GM12864 (cell line): Measurements from ENCODE around the gene CTNNA3.

ENCODE experiments used
- DNase-seq: peaks from one replicate; pipeline ENCODE4 v3.0.0-alpha.2; 2011; ENCODE audit warnings: low read depth
- H3K4me3 ChIP-seq: 2 replicates; pipeline ENCODE4 v1.5.1; 2011; ENCODE audit warnings: mild to moderate bottlenecking, low read depth, low read length, control low read depth
- TF ChIP-seq, protein P1 (sequence below): IDR thresholded peaks from 2 replicates; pipeline ENCODE4 v1.5.1; 2011; ENCODE audit warnings: low read depth, mild to moderate bottlenecking, moderate library complexity, low read length, control low read depth, inconsistent platforms; ENCODE audit errors: missing control alignments

Gene CTNNA3

DNA sequence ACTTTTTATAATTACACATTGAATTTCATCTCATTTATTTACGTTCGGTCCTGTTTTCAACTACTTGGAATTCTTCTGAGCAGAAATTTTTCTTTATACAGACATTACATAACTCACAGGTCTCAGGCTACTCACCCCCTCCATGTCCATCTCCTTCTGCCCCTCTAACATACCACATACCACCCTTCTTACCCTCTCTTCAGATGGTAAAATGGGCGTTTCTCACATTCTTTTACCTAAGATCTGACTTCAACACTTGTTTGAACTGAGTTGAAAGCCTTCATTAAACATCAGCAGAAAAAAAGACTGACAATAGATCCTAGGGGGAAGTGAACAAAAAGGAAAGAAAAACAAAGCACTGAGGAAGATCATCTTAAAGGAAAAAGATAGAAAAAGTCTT lies 309.7 kb downstream of the CTNNA3 start:
- no peak overlapping the region for H3K4me3 ChIP-seq
- no peak for DNase-seq
- TF ChIP-seq, protein P1, sequence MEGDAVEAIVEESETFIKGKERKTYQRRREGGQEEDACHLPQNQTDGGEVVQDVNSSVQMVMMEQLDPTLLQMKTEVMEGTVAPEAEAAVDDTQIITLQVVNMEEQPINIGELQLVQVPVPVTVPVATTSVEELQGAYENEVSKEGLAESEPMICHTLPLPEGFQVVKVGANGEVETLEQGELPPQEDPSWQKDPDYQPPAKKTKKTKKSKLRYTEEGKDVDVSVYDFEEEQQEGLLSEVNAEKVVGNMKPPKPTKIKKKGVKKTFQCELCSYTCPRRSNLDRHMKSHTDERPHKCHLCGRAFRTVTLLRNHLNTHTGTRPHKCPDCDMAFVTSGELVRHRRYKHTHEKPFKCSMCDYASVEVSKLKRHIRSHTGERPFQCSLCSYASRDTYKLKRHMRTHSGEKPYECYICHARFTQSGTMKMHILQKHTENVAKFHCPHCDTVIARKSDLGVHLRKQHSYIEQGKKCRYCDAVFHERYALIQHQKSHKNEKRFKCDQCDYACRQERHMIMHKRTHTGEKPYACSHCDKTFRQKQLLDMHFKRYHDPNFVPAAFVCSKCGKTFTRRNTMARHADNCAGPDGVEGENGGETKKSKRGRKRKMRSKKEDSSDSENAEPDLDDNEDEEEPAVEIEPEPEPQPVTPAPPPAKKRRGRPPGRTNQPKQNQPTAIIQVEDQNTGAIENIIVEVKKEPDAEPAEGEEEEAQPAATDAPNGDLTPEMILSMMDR = no peak

DNA sequence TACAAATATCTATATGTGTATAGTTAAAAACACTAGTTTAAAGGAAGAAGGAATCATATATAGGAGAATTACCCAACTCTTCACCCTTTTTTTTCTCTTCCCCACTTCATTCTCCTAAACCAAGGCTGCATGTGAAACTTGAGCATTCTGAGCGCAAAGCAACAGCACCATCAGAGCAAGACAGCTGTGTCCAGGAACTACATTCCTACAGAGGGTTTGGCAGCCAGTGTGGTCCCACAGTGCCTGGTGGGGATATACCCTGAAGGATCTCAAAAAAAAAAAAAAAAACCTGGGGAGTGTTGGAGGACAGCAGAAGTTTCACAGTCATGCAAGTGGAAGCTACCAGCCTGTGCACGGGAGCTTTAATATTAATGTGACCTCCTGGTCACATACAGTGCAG lies 310.4 kb downstream of the CTNNA3 start:
- TF ChIP-seq, protein P1 = no peak
- DNase-seq = no peak
- H3K4me3 ChIP-seq = no peak overlapping the region

DNA sequence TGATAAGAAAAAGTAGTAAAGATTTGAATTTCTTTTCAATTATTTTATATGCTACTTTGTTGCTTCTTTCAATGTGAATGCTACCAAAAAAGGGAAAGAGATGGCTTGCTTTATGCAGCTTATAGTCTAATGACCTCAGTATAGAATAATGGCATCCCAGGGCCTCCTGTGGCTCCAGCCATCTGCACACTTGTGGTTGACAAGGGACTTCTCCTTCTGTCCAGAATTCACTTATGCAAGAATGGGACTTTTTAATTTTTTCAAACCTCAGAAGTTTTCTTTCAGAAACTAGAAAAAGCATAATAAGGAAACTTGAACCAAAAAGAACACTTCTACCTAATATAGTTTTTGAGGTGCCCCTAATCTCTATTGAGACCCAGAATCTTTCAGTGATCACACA lies 310.9 kb downstream of the CTNNA3 start:
- no peak for DNase-seq
- H3K4me3 ChIP-seq = no peak overlapping the region
- TF ChIP-seq, protein P1 = no peak

DNA sequence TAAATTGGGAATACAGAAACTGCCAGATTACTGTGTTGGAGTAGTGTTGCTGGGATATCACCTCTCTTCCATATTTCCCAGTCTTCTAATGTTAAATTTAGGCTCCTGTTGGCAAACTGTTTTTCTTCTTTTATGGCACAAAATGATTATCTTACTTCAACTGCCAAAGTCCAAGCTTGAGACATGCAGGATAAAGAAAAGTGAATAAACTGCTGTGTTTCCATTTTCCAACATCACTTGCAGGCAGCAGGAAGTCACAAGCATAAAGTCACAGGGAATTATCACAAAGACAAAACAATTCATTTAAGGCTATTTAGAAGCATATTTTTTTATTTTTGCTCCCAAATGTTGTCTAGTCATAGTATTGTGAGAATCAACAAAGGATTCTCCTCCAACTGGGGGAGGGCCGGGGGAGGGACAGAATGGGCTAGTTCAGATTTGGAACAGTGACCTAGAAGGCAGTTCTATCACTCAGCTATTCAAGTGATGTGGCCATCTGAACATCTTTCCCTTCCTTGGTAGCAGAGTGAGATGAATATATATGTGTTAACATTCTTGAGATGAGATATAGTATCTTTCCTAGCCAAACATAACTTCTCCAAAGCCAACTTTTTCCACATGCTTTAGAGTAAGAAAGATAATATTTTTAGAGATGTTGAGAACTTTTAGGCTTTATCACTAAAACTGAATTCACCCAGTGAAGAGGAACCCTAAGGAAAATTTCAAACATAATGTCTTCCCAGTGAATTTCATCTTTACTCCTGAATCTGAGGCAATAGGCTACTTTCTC lies 364.7 kb downstream of the CTNNA3 start:
- H3K4me3 ChIP-seq = no peak overlapping the region
- no peak for DNase-seq
- TF ChIP-seq, protein P1 = no peak

DNA sequence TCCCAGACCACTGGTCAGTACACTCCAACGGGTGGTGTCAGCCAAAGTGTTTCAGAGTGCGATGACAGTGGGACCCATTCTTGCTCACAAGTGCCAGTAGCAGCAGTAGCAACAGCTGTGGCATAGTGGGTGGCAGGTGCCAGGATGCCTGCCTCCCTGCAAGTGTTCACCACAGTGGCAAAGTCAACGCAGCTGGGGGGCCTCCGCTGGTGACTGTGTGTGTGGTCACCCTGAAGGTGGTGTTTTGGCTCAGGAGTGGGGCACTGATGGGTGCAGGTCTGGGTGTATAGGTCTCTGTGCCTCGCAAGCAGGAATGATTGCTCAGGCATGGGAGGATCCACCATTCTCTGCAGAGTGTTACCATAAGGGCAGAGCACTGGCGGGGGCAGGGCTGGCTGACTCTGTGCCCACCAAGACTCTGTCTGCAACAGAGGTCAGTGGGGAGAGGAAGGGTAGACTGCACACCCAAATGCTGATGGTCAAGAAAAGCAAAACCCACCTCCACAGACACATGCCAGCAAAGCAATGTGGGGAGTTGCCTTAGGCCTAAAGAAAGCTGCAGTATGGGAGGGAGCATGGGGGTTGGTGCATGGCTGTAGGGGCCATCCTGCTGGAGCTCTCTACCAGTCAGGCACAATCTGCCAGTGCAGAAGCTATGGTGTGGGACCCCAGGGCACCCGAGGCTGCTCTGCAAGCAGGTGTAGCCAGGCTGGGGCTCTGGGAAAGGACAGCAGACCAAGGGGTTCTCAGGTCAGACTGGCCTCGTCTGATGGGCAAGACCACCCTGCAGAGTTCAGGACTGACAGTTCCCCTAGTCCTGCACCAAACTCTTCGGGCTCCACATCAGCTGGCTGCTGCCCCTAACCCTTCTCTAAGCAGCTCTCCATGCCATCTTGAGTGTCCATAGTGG lies 368.1 kb downstream of the CTNNA3 start:
- no peak for DNase-seq
- H3K4me3 ChIP-seq = no peak overlapping the region
- TF ChIP-seq, protein P1 = no peak

DNA sequence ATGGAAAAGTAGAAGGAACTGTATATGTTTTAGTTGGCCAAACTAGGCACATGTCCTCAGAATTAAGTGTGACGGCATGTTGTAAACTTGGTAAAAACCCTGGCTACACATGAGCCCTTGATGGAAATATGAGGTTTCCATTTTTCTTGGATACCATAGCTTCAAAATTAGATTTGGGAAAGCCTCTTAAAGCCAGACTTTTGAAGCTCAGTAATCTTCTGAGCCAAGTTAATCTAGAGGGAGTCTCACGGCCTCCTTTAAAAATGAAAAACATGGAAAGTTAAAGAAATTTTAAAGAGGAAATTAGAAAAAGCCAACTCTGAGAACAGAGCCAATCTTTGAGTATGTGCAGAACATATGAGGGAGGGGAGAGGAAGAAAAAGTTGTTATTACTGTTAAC lies 376.0 kb downstream of the CTNNA3 start:
- no peak for DNase-seq
- TF ChIP-seq, protein P1 = no peak
- no peak overlapping the region for H3K4me3 ChIP-seq

DNA sequence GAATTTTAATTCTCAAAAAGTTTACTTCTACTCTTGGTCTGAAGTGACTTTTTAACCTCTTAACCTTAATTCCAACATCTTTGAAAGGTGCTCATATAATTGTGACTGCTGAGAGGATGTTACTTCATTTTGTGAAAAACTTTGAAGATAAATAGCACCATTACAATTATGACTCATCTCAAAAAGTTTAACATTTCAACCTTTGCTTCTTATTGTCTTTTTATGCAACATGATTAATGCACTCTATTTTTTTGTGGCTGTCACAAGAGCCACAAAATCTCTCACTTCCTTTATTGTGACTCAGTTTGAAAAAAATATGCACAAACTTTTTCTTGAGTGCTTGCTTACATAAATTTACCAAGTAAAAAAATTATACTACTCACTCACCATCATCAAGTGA lies 387.1 kb downstream of the CTNNA3 start:
- TF ChIP-seq, protein P1 = no peak
- no peak overlapping the region for H3K4me3 ChIP-seq
- no peak for DNase-seq
